ENCODE data around the gene RPS3.

- TF ChIP-seq POLR2A (IDR thresholded peaks at IDR 0.05) (no peak), EP300 (IDR thresholded peaks at IDR 0.05) (no peak)
- TF ChIP-seq, protein P1, sequence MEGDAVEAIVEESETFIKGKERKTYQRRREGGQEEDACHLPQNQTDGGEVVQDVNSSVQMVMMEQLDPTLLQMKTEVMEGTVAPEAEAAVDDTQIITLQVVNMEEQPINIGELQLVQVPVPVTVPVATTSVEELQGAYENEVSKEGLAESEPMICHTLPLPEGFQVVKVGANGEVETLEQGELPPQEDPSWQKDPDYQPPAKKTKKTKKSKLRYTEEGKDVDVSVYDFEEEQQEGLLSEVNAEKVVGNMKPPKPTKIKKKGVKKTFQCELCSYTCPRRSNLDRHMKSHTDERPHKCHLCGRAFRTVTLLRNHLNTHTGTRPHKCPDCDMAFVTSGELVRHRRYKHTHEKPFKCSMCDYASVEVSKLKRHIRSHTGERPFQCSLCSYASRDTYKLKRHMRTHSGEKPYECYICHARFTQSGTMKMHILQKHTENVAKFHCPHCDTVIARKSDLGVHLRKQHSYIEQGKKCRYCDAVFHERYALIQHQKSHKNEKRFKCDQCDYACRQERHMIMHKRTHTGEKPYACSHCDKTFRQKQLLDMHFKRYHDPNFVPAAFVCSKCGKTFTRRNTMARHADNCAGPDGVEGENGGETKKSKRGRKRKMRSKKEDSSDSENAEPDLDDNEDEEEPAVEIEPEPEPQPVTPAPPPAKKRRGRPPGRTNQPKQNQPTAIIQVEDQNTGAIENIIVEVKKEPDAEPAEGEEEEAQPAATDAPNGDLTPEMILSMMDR (IDR thresholded peaks at IDR 0.05), result no peak
These were observed 25.1 kb downstream of the RPS3 start for GRCh38 chr11:75424396-75424795.
